ENCODE data around the gene MAP4K4.

Gene MAP4K4

GRCh38 chr2:101830146-101830545 is 132.6 kb downstream of the MAP4K4 start:
- DNase-seq = no peak
- Histone ChIP-seq H3K4me3 (no peak overlapping the region), H3K9me3 (no peaks in the 10 kb centered on the region), H3K27ac (no peak overlapping the region), H3K27me3 (no peaks in the 10 kb centered on the region), H3K36me3 (peaks cover 0 to 24% (median 22%) of the 10 kb centered on the region in 3 donors), H3K4me1 (peaks cover 0 to 52% (median 38%) of the 10 kb centered on the region in 4 donors)
- no peak for TF ChIP-seq CTCF (IDR thresholded peaks at IDR 0.05)
- intact Hi-C loops (cut with DNase I; ENCODE audit: low total_unique reads) = loop anchor here (5.0 kb wide), 1 partner anchor 413 kb away; no protein-coding TSS in a partner anchor

GRCh38 chr2:101830555-101830954 is 133.0 kb downstream of the MAP4K4 start:
- Histone ChIP-seq H3K4me1 (peaks cover 0 to 56% (median 41%) of the 10 kb centered on the region in 4 donors), H3K36me3 (peaks cover 0 to 28% (median 21%) of the 10 kb centered on the region in 3 donors), H3K9me3 (no peaks in the 10 kb centered on the region), H3K4me3 (no peak overlapping the region), H3K27ac (peak overlapping the region in 1 of 2 donors; percentile 8), H3K27me3 (no peaks in the 10 kb centered on the region)
- TF ChIP-seq CTCF (IDR thresholded peaks at IDR 0.05) = no peak
- intact Hi-C loops (cut with DNase I; ENCODE audit: low total_unique reads) = loop anchor here (5.0 kb wide), 1 partner anchor 413 kb away; no protein-coding TSS in a partner anchor
- DNase-seq = no peak

GRCh38 chr2:101831351-101831865 is 133.9 kb downstream of the MAP4K4 start:
- intact Hi-C loops (cut with DNase I; ENCODE audit: low total_unique reads) = loop anchor here (5.0 kb wide), 1 partner anchor 414 kb away; no protein-coding TSS in a partner anchor
- TF ChIP-seq CTCF (IDR thresholded peaks at IDR 0.05) = peak; percentile 66 to 76
- H3K4me3 ChIP-seq = no peak overlapping the region
- no peaks in the 10 kb centered on the region for H3K27me3 ChIP-seq
- H3K27ac ChIP-seq = peak overlapping the region; percentile 35 to 65
- no peaks in the 10 kb centered on the region for H3K9me3 ChIP-seq
- peaks cover 4 to 33% (median 25%) of the 10 kb centered on the region in 3 donors for H3K36me3 ChIP-seq
- H3K4me1 ChIP-seq = peaks cover 0 to 59% (median 41%) of the 10 kb centered on the region in 4 donors
- peak; percentile 75 to 88 for DNase-seq

- intact Hi-C loops (cut with DNase I; ENCODE audit: low total_unique reads) = loop anchor here (5.0 kb wide), 1 partner anchor 415 kb away; no protein-coding TSS in a partner anchor
- no peaks in the 10 kb centered on the region for H3K27me3 ChIP-seq
- H3K9me3 ChIP-seq = no peaks in the 10 kb centered on the region
- H3K36me3 ChIP-seq = peaks cover 4 to 31% (median 29%) of the 10 kb centered on the region in 3 donors
- peak; percentile 36 to 45 for TF ChIP-seq CTCF (IDR thresholded peaks at IDR 0.05)
- peak overlapping the region in 1 of 2 donors; percentile 65 for H3K27ac ChIP-seq
- no peak overlapping the region for H3K4me3 ChIP-seq
- H3K4me1 ChIP-seq = peaks cover 0 to 55% (median 39%) of the 10 kb centered on the region in 4 donors
- DNase-seq = no peak
These were observed 134.6 kb downstream of the MAP4K4 start for GRCh38 chr2:101832114-101832513.

- peaks cover 0 to 36% (median 25%) of the 10 kb centered on the region in 4 donors for H3K4me1 ChIP-seq
- intact Hi-C loops (cut with DNase I; ENCODE audit: low total_unique reads) = loop anchor here (5.0 kb wide), 1 partner anchor 417 kb away; no protein-coding TSS in a partner anchor
- TF ChIP-seq CTCF (IDR thresholded peaks at IDR 0.05) = no peak
- no peaks in the 10 kb centered on the region for H3K9me3 ChIP-seq
- H3K4me3 ChIP-seq = no peak overlapping the region
- H3K36me3 ChIP-seq = peaks cover 4 to 36% (median 32%) of the 10 kb centered on the region in 3 donors
- H3K27me3 ChIP-seq = no peaks in the 10 kb centered on the region
- DNase-seq = no peak
- H3K27ac ChIP-seq = no peak overlapping the region
These were observed 136.5 kb downstream of the MAP4K4 start for GRCh38 chr2:101833890-101834523.
